HepG2 (cell line): ENCODE measurements around the gene SUB1. TPM values are rescaled to one million over a fixed set of nuclear protein-coding genes. Genes with fewer than 3 reads are reported as not detected.

ENCODE experiments used
- ATAC-seq: fragments of 200-7000 bp; cut with Tn5 transposase; 3 replicates; pipeline ENCODE4 v1.9.1; 2020; ENCODE audit warnings: mild to moderate bottlenecking, moderate library complexity
- BruUV-seq: library from RNA; stranded (reverse); fragments of 400-500 nt; replicated peaks from 2 replicates; lab custom pipeline; 2021; lab: Mats Ljungman, UMichigan
- CTCF ChIA-PET: fragments of 300-600 bp; formaldehyde crosslinking; extraction: SDS; loops from one replicate; lab custom pipeline; 2021; ENCODE audit warnings: low total read pairs, inconsistent platforms, low intra/inter-chr PET ratio; lab: Yijun Ruan, JAX
- POLR2A ChIA-PET: fragments of 350-600 bp; sonication (Branson Sonifier 250); formaldehyde crosslinking; loops from one replicate; lab custom pipeline; 2020; ENCODE audit warnings: antibody characterized with exemption, inconsistent platforms; lab: Yijun Ruan, JAX
- DNase-seq: peaks from one replicate; pipeline ENCODE4 v3.0.0-alpha.2; 2015; ENCODE audit warnings: low spot score
- FAIRE-seq: peaks from 3 replicates; lab custom pipeline; 2011; peaks lifted over from hg19 to GRCh38; lab: Jason Lieb, UNC
- H2AFZ ChIP-seq: one replicate; pipeline ENCODE4 v1.6.1; 2011; ENCODE audit warnings: low read length, inconsistent platforms
- H3K27ac ChIP-seq: fragments of 300-600 bp; 3 replicates; pipeline ENCODE4 v1.8.0; 2011; ENCODE audit warnings: mixed run types, mild to moderate bottlenecking, mixed read lengths, low read length, inconsistent platforms; ENCODE audit not compliant: insufficient read depth; ENCODE audit errors: extremely low read length
- H3K27me3 ChIP-seq, 2 experiments: fragments of 200-600 bp in 1 of 2; 2 replicates in 1 of 2; 3 replicates in 1 of 2; pipeline versions ENCODE4 v1.6.0 to v1.8.0; 2011; ENCODE audit warnings: low read length in 2 of 2, mild to moderate bottlenecking in 2 of 2, moderate library complexity in 2 of 2, inconsistent platforms in 1 of 2; ENCODE audit not compliant: insufficient read depth in 2 of 2, control insufficient read depth in 1 of 2
- H3K36me3 ChIP-seq, 2 experiments: fragments of 200-600 bp in 1 of 2; replicated peaks in 1 of 2; 2 replicates in 1 of 2; 3 replicates in 1 of 2; pipeline versions ENCODE4 v1.5.1 to v1.8.0; 2011; ENCODE audit warnings: low read length in 2 of 2, inconsistent platforms in 1 of 2; ENCODE audit not compliant: insufficient read depth in 2 of 2, control insufficient read depth in 1 of 2
- H3K4me1 ChIP-seq: 2 replicates; pipeline ENCODE4 v1.5.1; 2012; ENCODE audit warnings: low read length, inconsistent platforms; ENCODE audit not compliant: insufficient read depth
- H3K4me2 ChIP-seq: 2 replicates; pipeline ENCODE4 v1.6.0; 2011; ENCODE audit warnings: low read depth, low read length, inconsistent platforms
- H3K4me3 ChIP-seq, 3 experiments: fragments of 200-600 bp in 1 of 3; sonication (generic), shearing (Covaris generic) in 1 of 3; replicated peaks in 1 of 3; 2 replicates each; pipeline ENCODE4 v1.5.1; 2011 to 2016; ENCODE audit warnings: low read length in 3 of 3, inconsistent platforms in 2 of 3, low read depth in 2 of 3, mild to moderate bottlenecking in 2 of 3, control low read depth in 1 of 3, mixed read lengths in 1 of 3; ENCODE audit not compliant: insufficient read depth in 1 of 3
- H3K79me2 ChIP-seq: one replicate; pipeline ENCODE4 v1.6.1; 2011; ENCODE audit warnings: low read length, inconsistent platforms; ENCODE audit not compliant: insufficient read depth
- H3K9ac ChIP-seq: 2 replicates; pipeline ENCODE4 v1.6.0; 2011; ENCODE audit warnings: mild to moderate bottlenecking, low read depth, low read length, inconsistent platforms; ENCODE audit not compliant: insufficient read depth
- H3K9me3 ChIP-seq: 2 replicates; pipeline ENCODE4 v1.5.1; 2012; ENCODE audit warnings: mild to moderate bottlenecking, low read length
- H4K20me1 ChIP-seq: 2 replicates; pipeline ENCODE4 v1.6.0; 2011; ENCODE audit warnings: inconsistent platforms, mild to moderate bottlenecking, low read length, moderate library complexity; ENCODE audit not compliant: insufficient read depth
- ATF7-NPFF ChIP-seq: sonication (generic); formaldehyde crosslinking; IDR thresholded peaks from 2 replicates; pipeline ENCODE4 v1.8.1; 2023; ENCODE audit warnings: mild to moderate bottlenecking, low read depth, missing genetic modification reagents, moderate library complexity
- CHCHD3 ChIP-seq: sonication (generic); formaldehyde crosslinking; IDR thresholded peaks from 2 replicates; pipeline ENCODE4 v1.8.0; 2022; ENCODE audit warnings: mild to moderate bottlenecking, missing genetic modification reagents, moderate library complexity
- GABPB1 ChIP-seq: IDR thresholded peaks from 2 replicates; pipeline ENCODE4 v1.6.1; 2016; ENCODE audit warnings: mild to moderate bottlenecking, missing genetic modification reagents, moderate library complexity, missing compliant biosample characterization
- HNF4G ChIP-seq, 2 experiments: sonication (generic) in 1 of 2; formaldehyde crosslinking in 1 of 2; IDR thresholded peaks; 2 replicates each; pipeline versions ENCODE4 v1.4.0 to v1.6.1; 2011 to 2020; ENCODE audit warnings: borderline replicate concordance in 2 of 2, low read depth in 2 of 2, mild to moderate bottlenecking in 2 of 2, low read length in 1 of 2, missing genetic modification reagents in 1 of 2, moderate library complexity in 1 of 2
- MATR3 ChIP-seq: sonication (generic); formaldehyde crosslinking; IDR thresholded peaks from 2 replicates; pipeline ENCODE4 v1.4.0; 2020; ENCODE audit warnings: missing genetic modification reagents
- NCOA2 ChIP-seq: sonication (generic); formaldehyde crosslinking; IDR thresholded peaks from 2 replicates; pipeline ENCODE4 v1.8.0; 2022; ENCODE audit warnings: inconsistent platforms
- ZNF18 ChIP-seq: sonication (generic); formaldehyde crosslinking; IDR thresholded peaks from 2 replicates; pipeline ENCODE4 v1.8.0; 2022; ENCODE audit warnings: mild to moderate bottlenecking, missing genetic modification reagents; ENCODE audit not compliant: insufficient replicate concordance
- ZNF484 ChIP-seq: sonication (generic); formaldehyde crosslinking; IDR thresholded peaks from 2 replicates; pipeline ENCODE4 v1.5.1; 2020; ENCODE audit warnings: mild to moderate bottlenecking, low read depth, missing genetic modification reagents, borderline replicate concordance
- ZNF543 ChIP-seq: sonication (generic); formaldehyde crosslinking; IDR thresholded peaks from 2 replicates; pipeline ENCODE4 v1.4.0; 2020; ENCODE audit warnings: mild to moderate bottlenecking, missing genetic modification reagents
- ZNF605 ChIP-seq: sonication (generic); formaldehyde crosslinking; IDR thresholded peaks from 2 replicates; pipeline ENCODE4 v1.8.0; 2022; ENCODE audit warnings: mild to moderate bottlenecking, missing genetic modification reagents
- ZNF672 ChIP-seq: sonication (generic); formaldehyde crosslinking; IDR thresholded peaks from 2 replicates; pipeline ENCODE4 v1.8.1; 2022; ENCODE audit warnings: missing genetic modification reagents
- ZNF724P ChIP-seq: sonication (generic); formaldehyde crosslinking; IDR thresholded peaks from 2 replicates; pipeline ENCODE4 v1.8.0; 2022; ENCODE audit warnings: missing genetic modification reagents, borderline replicate concordance
- WGBS: methylation state at CpG from one replicate; pipeline ENCODE4 v1.1.6; 2017; ENCODE audit warnings: low lambda C conversion rate; 5-methylcytosine and 5-hydroxymethylcytosine counted together
- in situ Hi-C: cut with HindIII; loops from 2 replicates; pipeline ENCODE4 v1.10.0; 2017; ENCODE audit warnings: low pct_unique_long_range_greater_than_20kb; ENCODE audit not compliant: extremely low pct_ligation_motif_present
- intact Hi-C: fragments of 100-400 bp; cut with micrococcal nuclease; formaldehyde crosslinking; loops from one replicate; pipeline ENCODE4 v1.10.0; 2022; ENCODE audit not compliant: unreplicated experiment
- polyA plus RNA-seq, 8 experiments: library from polyadenylated mRNA; depleted of rRNA in 3 of 8; stranded (reverse) in 7 of 8; unstranded in 1 of 8; fragments of >200 nt; fragmentation: Illumina TruSeq in 4 of 8; extraction: Trizol in 4 of 8; gene quantifications; 2 replicates each; pipeline versions ENCODE4 v1.2.1 to v1.2.3, GENCODE V29; 2011 to 2016; ENCODE audit warnings: low read depth in 4 of 8, missing spikeins in 1 of 8, mixed read lengths in 1 of 8; ENCODE audit not compliant: insufficient read depth in 1 of 8
- total RNA-seq, 5 experiments: library from RNA; depleted of rRNA; stranded (reverse); fragments of >200 nt; fragmentation: Illumina TruSeq; extraction: Trizol; gene quantifications; 2 replicates each; pipeline ENCODE4 v1.2.3, GENCODE V29; 2016; ENCODE audit warnings: low read depth in 1 of 5
- TF ChIP-seq, protein P1 (sequence below): sonication (generic); formaldehyde crosslinking; IDR thresholded peaks from 2 replicates; pipeline ENCODE4 v1.4.0; 2020; ENCODE audit warnings: mild to moderate bottlenecking, missing genetic modification reagents, borderline replicate concordance
- TF ChIP-seq, protein P2 (sequence below): sonication (generic); formaldehyde crosslinking; conservative IDR thresholded peaks from 2 replicates; pipeline ENCODE4 v1.4.0; 2020; ENCODE audit warnings: missing genetic modification reagents

SUB1 gene
- total and polyA plus RNA-seq, 2 of the 13 experiments (the other 11 are each of a cell fraction or from before 2014, with no cell fraction given): 182 to 693 TPM

GRCh38 chr5:32651638-32652037, 66.3 kb downstream of the SUB1 start:
- no peak overlapping the region for H3K9ac ChIP-seq
- H3K4me3 ChIP-seq: no peak overlapping the region
- ChIA-PET CTCF (no interaction called here), POLR2A (no interaction called here)
- DNase-seq (no peak), FAIRE-seq (no peak), ATAC-seq (no peak)
- H2AFZ ChIP-seq: no peak overlapping the region
- H3K4me2 ChIP-seq: no peak overlapping the region
- H3K27ac ChIP-seq: no peak overlapping the region
- H3K36me3 ChIP-seq: no peaks in the 10 kb centered on the region
- no peaks in the 10 kb centered on the region for H3K4me1 ChIP-seq
- no TSS peak for BruUV-seq
- intact Hi-C loops (no loop called here), in situ Hi-C loops (no loop called here)
- H3K79me2 ChIP-seq: no peaks in the 10 kb centered on the region
- peaks cover 5% of the 10 kb centered on the region for H3K9me3 ChIP-seq
- no peaks in the 10 kb centered on the region for H4K20me1 ChIP-seq
- peaks cover 1 to 6% of the 10 kb centered on the region in 2 experiments; a peak in 2 of 5 replicates for H3K27me3 ChIP-seq
- WGBS: 32% methylated on average over 5 of the region's 5 CpGs
- TF ChIP-seq MATR3 (CRISPR knock-in tag) (no peak), ZNF605 (CRISPR knock-in tag) (no peak), ZNF18 (CRISPR knock-in tag) (no peak), ATF7-NPFF (CRISPR knock-in tag) (no peak), HNF4G (IDR thresholded peaks at IDR 0.05; ENCODE audit: borderline replicate concordance, low read depth, low read length) (no peak), HNF4G (CRISPR knock-in tag; IDR thresholded peaks at IDR 0.05; ENCODE audit: borderline replicate concordance, low read depth) (no peak), ZNF484 (CRISPR knock-in tag) (no peak), NCOA2 (CRISPR knock-in tag) (no peak), CHCHD3 (CRISPR knock-in tag) (no peak), ZNF724P (CRISPR knock-in tag) (no peak), ZNF543 (CRISPR knock-in tag) (no peak), GABPB1 (CRISPR knock-in tag) (no peak), ZNF672 (CRISPR knock-in tag) (no peak)
- TF ChIP-seq, protein P1, sequence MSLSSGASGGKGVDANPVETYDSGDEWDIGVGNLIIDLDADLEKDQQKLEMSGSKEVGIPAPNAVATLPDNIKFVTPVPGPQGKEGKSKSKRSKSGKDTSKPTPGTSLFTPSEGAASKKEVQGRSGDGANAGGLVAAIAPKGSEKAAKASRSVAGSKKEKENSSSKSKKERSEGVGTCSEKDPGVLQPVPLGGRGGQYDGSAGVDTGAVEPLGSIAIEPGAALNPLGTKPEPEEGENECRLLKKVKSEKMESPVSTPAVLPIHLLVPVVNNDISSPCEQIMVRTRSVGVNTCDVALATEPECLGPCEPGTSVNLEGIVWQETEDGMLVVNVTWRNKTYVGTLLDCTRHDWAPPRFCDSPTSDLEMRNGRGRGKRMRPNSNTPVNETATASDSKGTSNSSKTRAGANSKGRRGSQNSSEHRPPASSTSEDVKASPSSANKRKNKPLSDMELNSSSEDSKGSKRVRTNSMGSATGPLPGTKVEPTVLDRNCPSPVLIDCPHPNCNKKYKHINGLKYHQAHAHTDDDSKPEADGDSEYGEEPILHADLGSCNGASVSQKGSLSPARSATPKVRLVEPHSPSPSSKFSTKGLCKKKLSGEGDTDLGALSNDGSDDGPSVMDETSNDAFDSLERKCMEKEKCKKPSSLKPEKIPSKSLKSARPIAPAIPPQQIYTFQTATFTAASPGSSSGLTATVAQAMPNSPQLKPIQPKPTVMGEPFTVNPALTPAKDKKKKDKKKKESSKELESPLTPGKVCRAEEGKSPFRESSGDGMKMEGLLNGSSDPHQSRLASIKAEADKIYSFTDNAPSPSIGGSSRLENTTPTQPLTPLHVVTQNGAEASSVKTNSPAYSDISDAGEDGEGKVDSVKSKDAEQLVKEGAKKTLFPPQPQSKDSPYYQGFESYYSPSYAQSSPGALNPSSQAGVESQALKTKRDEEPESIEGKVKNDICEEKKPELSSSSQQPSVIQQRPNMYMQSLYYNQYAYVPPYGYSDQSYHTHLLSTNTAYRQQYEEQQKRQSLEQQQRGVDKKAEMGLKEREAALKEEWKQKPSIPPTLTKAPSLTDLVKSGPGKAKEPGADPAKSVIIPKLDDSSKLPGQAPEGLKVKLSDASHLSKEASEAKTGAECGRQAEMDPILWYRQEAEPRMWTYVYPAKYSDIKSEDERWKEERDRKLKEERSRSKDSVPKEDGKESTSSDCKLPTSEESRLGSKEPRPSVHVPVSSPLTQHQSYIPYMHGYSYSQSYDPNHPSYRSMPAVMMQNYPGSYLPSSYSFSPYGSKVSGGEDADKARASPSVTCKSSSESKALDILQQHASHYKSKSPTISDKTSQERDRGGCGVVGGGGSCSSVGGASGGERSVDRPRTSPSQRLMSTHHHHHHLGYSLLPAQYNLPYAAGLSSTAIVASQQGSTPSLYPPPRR: no peak
- TF ChIP-seq, protein P2, sequence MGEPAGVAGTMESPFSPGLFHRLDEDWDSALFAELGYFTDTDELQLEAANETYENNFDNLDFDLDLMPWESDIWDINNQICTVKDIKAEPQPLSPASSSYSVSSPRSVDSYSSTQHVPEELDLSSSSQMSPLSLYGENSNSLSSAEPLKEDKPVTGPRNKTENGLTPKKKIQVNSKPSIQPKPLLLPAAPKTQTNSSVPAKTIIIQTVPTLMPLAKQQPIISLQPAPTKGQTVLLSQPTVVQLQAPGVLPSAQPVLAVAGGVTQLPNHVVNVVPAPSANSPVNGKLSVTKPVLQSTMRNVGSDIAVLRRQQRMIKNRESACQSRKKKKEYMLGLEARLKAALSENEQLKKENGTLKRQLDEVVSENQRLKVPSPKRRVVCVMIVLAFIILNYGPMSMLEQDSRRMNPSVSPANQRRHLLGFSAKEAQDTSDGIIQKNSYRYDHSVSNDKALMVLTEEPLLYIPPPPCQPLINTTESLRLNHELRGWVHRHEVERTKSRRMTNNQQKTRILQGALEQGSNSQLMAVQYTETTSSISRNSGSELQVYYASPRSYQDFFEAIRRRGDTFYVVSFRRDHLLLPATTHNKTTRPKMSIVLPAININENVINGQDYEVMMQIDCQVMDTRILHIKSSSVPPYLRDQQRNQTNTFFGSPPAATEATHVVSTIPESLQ (CRISPR knock-in tag): no peak
